ENCODE measurements around the gene TTLL9.

GRCh38 chr20:31831771-31832306, 38.6 kb upstream of the TTLL9 start:
- TF ChIP-seq CTCF (IDR thresholded peaks at IDR 0.05) (no peak), EZH2 (IDR thresholded peaks at IDR 0.05; ENCODE audit: borderline replicate concordance, insufficient read depth, low read depth, low read length, poor library complexity, severe bottlenecking) (no peak)

All from B cell (primary cell).